ENCODE data around the gene FRMD1. TPM values are rescaled to one million over a fixed set of nuclear protein-coding genes. Genes with fewer than 3 reads are reported as not detected.

Gene FRMD1
- total RNA-seq, 4 donors from 2014 or later = 0.04 to 0.12 TPM; not detected in 2

GRCh38 chr6:168031411-168031971 is 47.5 kb downstream of the FRMD1 start:
- no peak for TF ChIP-seq POLR2A (IDR thresholded peaks at IDR 0.05)
- TF ChIP-seq, protein P1, sequence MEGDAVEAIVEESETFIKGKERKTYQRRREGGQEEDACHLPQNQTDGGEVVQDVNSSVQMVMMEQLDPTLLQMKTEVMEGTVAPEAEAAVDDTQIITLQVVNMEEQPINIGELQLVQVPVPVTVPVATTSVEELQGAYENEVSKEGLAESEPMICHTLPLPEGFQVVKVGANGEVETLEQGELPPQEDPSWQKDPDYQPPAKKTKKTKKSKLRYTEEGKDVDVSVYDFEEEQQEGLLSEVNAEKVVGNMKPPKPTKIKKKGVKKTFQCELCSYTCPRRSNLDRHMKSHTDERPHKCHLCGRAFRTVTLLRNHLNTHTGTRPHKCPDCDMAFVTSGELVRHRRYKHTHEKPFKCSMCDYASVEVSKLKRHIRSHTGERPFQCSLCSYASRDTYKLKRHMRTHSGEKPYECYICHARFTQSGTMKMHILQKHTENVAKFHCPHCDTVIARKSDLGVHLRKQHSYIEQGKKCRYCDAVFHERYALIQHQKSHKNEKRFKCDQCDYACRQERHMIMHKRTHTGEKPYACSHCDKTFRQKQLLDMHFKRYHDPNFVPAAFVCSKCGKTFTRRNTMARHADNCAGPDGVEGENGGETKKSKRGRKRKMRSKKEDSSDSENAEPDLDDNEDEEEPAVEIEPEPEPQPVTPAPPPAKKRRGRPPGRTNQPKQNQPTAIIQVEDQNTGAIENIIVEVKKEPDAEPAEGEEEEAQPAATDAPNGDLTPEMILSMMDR (IDR thresholded peaks at IDR 0.05 in 4 of 5, conservative IDR thresholded peaks at IDR 0.05 in 1 of 5) = no peak
- no peaks in the 10 kb centered on the region for H3K36me3 ChIP-seq
- H3K27ac ChIP-seq = peak overlapping the region; percentile 57 to 78 (median 74)
- no peak overlapping the region for H3K4me3 ChIP-seq
- peaks cover 2 to 21% of the 10 kb centered on the region in 2 donors for H3K4me1 ChIP-seq
- no peak for DNase-seq
- intact Hi-C loops (cut with DNase I; ENCODE audit: low total_unique reads) = no loop called here
- ATAC-seq = peak in 1 of 2 donors; percentile 17
- H3K9me3 ChIP-seq = no peaks in the 10 kb centered on the region
- H3K27me3 ChIP-seq = peaks cover 0 to 4% (median 0%) of the 10 kb centered on the region in 3 donors
- in situ Hi-C loops (cut with MboI; ENCODE audit: low sequenced_read_pairs in 4 of 4) = no loop called here

DNA sequence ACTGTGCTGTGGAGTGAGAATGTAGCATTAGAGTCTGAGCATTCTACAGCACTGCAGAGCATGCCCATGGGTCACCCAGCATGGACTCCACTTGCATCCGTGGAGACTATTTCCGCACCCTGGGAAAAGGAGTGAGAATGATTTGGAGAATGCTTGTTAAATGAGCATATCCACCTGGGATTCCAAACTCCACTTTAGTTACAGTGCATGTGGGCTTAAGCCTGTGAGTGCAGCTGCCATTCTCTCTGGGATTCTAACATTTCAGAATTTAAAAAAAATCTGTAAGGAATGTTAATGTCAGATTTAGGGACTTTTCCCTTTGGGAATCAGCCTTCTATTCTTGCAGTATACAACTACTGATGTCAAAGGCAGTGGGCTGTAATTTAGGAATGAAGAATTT is 48.1 kb downstream of the FRMD1 start:
- in situ Hi-C loops (cut with MboI; ENCODE audit: low sequenced_read_pairs in 4 of 4) (no loop called here), intact Hi-C loops (cut with DNase I; ENCODE audit: low total_unique reads) (no loop called here)
- Histone ChIP-seq H3K36me3 (no peaks in the 10 kb centered on the region), H3K27me3 (no peaks in the 10 kb centered on the region), H3K9me3 (no peaks in the 10 kb centered on the region), H3K27ac (peak overlapping the region; percentile 12 to 78 (median 74)), H3K4me3 (no peak overlapping the region), H3K4me1 (peaks cover 0 to 18% of the 10 kb centered on the region in 2 donors)
- no peak for TF ChIP-seq POLR2A (IDR thresholded peaks at IDR 0.05)
- no peak for ATAC-seq
- DNase-seq = no peak

DNA sequence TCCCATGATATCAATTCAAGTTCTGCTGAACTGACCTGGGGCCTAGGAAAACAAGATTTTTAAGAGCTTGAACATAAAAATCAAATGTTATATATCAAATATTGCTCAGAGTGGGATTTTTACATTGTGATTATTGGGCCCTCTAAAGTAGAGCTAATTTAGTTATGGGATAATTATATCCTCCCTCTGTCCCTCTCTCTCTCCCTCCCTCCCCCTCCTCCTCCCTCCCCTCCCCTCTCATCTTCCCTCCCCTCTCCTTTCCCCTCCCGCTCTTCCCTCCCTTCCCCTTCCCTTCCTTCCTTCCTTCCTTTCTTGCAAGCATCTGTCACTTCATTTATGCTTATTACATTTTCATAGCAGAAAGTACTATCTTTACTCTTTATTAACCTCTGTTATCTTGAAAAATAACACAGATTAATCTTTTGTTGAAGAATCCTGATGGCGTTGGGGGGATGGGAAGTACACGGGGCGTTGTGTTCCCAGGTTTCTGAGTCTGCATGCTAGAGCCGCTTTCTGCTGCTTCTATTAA is 48.7 kb downstream of the FRMD1 start:
- TF ChIP-seq, protein P1 (IDR thresholded peaks at IDR 0.05 in 4 of 5, conservative IDR thresholded peaks at IDR 0.05 in 1 of 5) = no peak
- no peak for TF ChIP-seq POLR2A (IDR thresholded peaks at IDR 0.05)
- no peak for DNase-seq
- ATAC-seq = no peak
- in situ Hi-C loops (cut with MboI; ENCODE audit: low sequenced_read_pairs in 4 of 4) = no loop called here
- Histone ChIP-seq H3K4me1 (peaks cover 0 to 18% of the 10 kb centered on the region in 2 donors), H3K4me3 (no peak overlapping the region), H3K27me3 (no peaks in the 10 kb centered on the region), H3K27ac (peak overlapping the region; percentile 12 to 78 (median 74)), H3K9me3 (no peaks in the 10 kb centered on the region), H3K36me3 (no peaks in the 10 kb centered on the region)
- intact Hi-C loops (cut with DNase I; ENCODE audit: low total_unique reads) = no loop called here

DNA sequence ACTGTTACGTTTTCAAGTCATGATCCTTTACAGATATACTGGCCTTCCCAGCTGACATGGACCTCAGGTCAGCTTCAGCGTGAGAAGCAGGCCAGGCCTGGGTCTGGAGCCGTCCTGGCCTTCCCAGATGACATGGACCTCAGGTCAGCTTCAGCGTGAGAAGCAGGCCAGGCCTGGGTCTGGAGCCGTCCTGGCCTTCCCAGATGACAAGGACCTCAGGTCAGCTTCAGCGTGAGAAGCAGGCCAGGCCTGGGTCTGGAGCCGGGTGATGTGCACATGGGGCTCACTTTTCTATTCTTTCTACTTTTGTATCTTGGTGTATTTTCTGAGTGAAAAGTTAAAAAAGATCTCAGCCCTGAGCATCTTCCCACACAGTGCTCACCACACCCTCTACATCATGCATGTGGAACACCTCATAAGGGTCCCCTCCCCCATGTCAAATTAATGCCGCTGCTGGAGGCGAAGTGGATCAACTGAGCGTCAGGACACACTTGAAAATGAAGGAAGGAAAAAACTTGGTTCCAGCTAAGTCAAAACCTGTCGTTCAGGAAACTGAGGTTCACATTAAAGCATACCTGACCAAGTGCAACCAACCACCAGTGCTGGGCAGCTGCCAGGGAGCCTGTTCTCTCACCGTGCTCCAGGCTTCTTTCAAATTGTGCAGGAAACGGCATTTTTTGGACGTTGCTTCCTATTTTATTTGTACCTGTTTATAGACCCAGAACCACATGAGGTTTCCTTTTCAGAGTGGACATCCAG is 49.4 kb downstream of the FRMD1 start:
- intact Hi-C loops (cut with DNase I; ENCODE audit: low total_unique reads) = no loop called here
- H3K36me3 ChIP-seq = no peaks in the 10 kb centered on the region
- ATAC-seq = peak in 1 of 2 donors; percentile 29
- DNase-seq = no peak
- H3K9me3 ChIP-seq = no peaks in the 10 kb centered on the region
- H3K27ac ChIP-seq = peak overlapping the region in 3 of 4 donors; percentile 70 to 78 (median 78)
- no peaks in the 10 kb centered on the region for H3K27me3 ChIP-seq
- TF ChIP-seq, protein P1 (IDR thresholded peaks at IDR 0.05 in 4 of 5, conservative IDR thresholded peaks at IDR 0.05 in 1 of 5) = no peak
- TF ChIP-seq POLR2A (IDR thresholded peaks at IDR 0.05) = no peak
- in situ Hi-C loops (cut with MboI; ENCODE audit: low sequenced_read_pairs in 4 of 4) = no loop called here
- H3K4me1 ChIP-seq = peaks cover 0 to 18% of the 10 kb centered on the region in 2 donors
- H3K4me3 ChIP-seq = no peak overlapping the region

DNA sequence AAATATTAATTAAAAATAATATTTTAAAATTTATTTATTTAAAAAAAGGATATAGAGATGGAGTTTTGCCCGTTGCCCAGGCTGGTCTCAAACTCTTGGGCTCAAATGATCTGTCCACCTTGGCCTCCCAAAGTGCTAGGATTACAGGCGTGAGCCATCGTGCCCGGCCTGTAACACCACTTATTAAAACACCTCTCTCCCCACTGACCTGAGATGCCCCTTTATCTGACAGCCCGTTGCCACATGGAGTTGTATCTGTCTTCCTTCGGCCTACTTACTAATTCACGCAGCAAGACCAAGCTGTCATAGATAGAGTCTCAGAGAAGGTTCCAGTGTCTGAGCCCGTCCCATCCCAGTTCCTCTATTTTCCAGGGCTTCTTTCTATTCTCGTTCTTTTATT is 50.8 kb downstream of the FRMD1 start:
- ATAC-seq = no peak
- no peak for DNase-seq
- Histone ChIP-seq H3K4me1 (peaks cover 0 to 18% of the 10 kb centered on the region in 2 donors), H3K9me3 (no peaks in the 10 kb centered on the region), H3K4me3 (no peak overlapping the region), H3K27me3 (no peaks in the 10 kb centered on the region), H3K27ac (no peak overlapping the region), H3K36me3 (no peaks in the 10 kb centered on the region)
- no peak for TF ChIP-seq POLR2A (IDR thresholded peaks at IDR 0.05)
- TF ChIP-seq, protein P1 (IDR thresholded peaks at IDR 0.05 in 4 of 5, conservative IDR thresholded peaks at IDR 0.05 in 1 of 5) = no peak
- intact Hi-C loops (cut with DNase I; ENCODE audit: low total_unique reads) (no loop called here), in situ Hi-C loops (cut with MboI; ENCODE audit: low sequenced_read_pairs in 4 of 4) (no loop called here)

Measured in gastrocnemius medialis (tissue), 4 donors.